HEK293T (cell line): ENCODE measurements around the gene ACSM3.

Source experiments
- LEF1 ChIP-seq: fragments of 450-650 bp; IDR thresholded peaks from 2 replicates; pipeline ENCODE4 v1.6.1; 2017; ENCODE audit warnings: mild to moderate bottlenecking, borderline replicate concordance
- SP1 ChIP-seq: fragments of 450-650 bp; IDR thresholded peaks from 2 replicates; pipeline ENCODE4 v1.6.1; 2017

GRCh38 chr16:20838240-20838639 lies 74.4 kb downstream of the ACSM3 start:
- TF ChIP-seq LEF1 (no peak), SP1 (no peak)
